ELR (cell line): ENCODE results near the gene LSM11.

Experiments used
- DNase-seq: peaks from one replicate; pipeline ENCODE4 v3.0.0-alpha.2; 2015; ENCODE audit warnings: low read depth

Gene LSM11

GRCh38 chr5:157772127-157772526 lies 28.6 kb downstream of the LSM11 start:
- no peak for DNase-seq

- DNase-seq = peak; percentile 43
Measured at GRCh38 chr5:157778121-157778805, 34.8 kb downstream of the LSM11 start.

- DNase-seq = no peak
Measured at GRCh38 chr5:157779221-157779620, 35.7 kb downstream of the LSM11 start.

- no peak for DNase-seq
Measured at GRCh38 chr5:157785801-157786200, 42.3 kb downstream of the LSM11 start.

- no peak for DNase-seq
Measured at GRCh38 chr5:157793301-157793700, 49.8 kb downstream of the LSM11 start.

- DNase-seq = no peak
Measured at GRCh38 chr5:157799578-157799977, 56.1 kb downstream of the LSM11 start.

- DNase-seq = no peak
Measured at GRCh38 chr5:157800137-157800536, 56.6 kb downstream of the LSM11 start.

GRCh38 chr5:157802736-157803135 lies 59.2 kb downstream of the LSM11 start:
- DNase-seq = no peak

- no peak for DNase-seq
Measured at GRCh38 chr5:157808043-157808442, 64.5 kb downstream of the LSM11 start.
